GM18909 (cell line): Measurements from ENCODE around the gene ZNHIT3.

Experiments
- ATAC-seq: cut with Tn5 transposase; IDR thresholded peaks from one replicate; pipeline ENCODE4 v1.9.1; 2021; ENCODE audit warnings: mild to moderate bottlenecking; ENCODE audit not compliant: unreplicated experiment, poor library complexity

Gene ZNHIT3

GRCh38 chr17:36509272-36509985 is 22.9 kb downstream of the ZNHIT3 start:
- no peak for ATAC-seq

GRCh38 chr17:36510636-36511035 is 24.2 kb downstream of the ZNHIT3 start:
- ATAC-seq: no peak

GRCh38 chr17:36511216-36511615 is 24.7 kb downstream of the ZNHIT3 start:
- no peak for ATAC-seq

- ATAC-seq: no peak
These were observed 26.2 kb downstream of the ZNHIT3 start for GRCh38 chr17:36512641-36513040.

- ATAC-seq: no peak
These were observed 28.4 kb downstream of the ZNHIT3 start for GRCh38 chr17:36514856-36515255.

GRCh38 chr17:36515837-36516236 is 29.4 kb downstream of the ZNHIT3 start:
- no peak for ATAC-seq

- no peak for ATAC-seq
These were observed 36.6 kb downstream of the ZNHIT3 start for GRCh38 chr17:36523113-36523512.

- ATAC-seq: no peak
These were observed 38.0 kb downstream of the ZNHIT3 start for GRCh38 chr17:36524428-36524876.

GRCh38 chr17:36525113-36525512 is 38.6 kb downstream of the ZNHIT3 start:
- no peak for ATAC-seq

GRCh38 chr17:36525888-36526287 is 39.4 kb downstream of the ZNHIT3 start:
- no peak for ATAC-seq

- no peak for ATAC-seq
These were observed 41.3 kb downstream of the ZNHIT3 start for GRCh38 chr17:36527621-36528250.

GRCh38 chr17:36529121-36529520 is 42.6 kb downstream of the ZNHIT3 start:
- no peak for ATAC-seq

- no peak for ATAC-seq
These were observed 46.0 kb downstream of the ZNHIT3 start for GRCh38 chr17:36532435-36532975.

GRCh38 chr17:36533935-36534839 is 47.7 kb downstream of the ZNHIT3 start:
- ATAC-seq: peak; percentile 36

- peak; percentile 73 for ATAC-seq
These were observed 48.6 kb downstream of the ZNHIT3 start, which contains the start of the genes MYO19 and PIGW for GRCh38 chr17:36534840-36535668. TSS of gene MYO19 (minus strand) at chr17:36534868. CDS start at chr17:36532538, 2,330 bp downstream. TSS of gene PIGW (plus strand) at chr17:36534987. CDS start at chr17:36537102, 2,115 bp downstream.

GRCh38 chr17:36535669-36536081 is 49.2 kb downstream of the ZNHIT3 start:
- ATAC-seq: peak; percentile 2

GRCh38 chr17:36540696-36541095 is 54.2 kb downstream of the ZNHIT3 start:
- ATAC-seq: no peak

- ATAC-seq: no peak
These were observed 56.3 kb downstream of the ZNHIT3 start for GRCh38 chr17:36542755-36543154.

- peak; percentile 9 for ATAC-seq
These were observed 57.5 kb downstream of the ZNHIT3 start for GRCh38 chr17:36544044-36544306.
